Common myeloid progenitor, CD34-positive (primary cell): ENCODE results near the gene CLDN4.
"Not testable (repeated sequence)": the region's sequence is repeated elsewhere in the genome, so short reads cannot be mapped to it uniquely, and the experiment has no call there.

Experiments
- CTCF ChIA-PET: fragments of 350-600 bp; sonication (Branson Sonifier 250); formaldehyde crosslinking; loops from one replicate; lab custom pipeline; 2021; ENCODE audit warnings: antibody characterized with exemption; lab: Charles Lee
- POLR2A ChIA-PET: fragments of 350-600 bp; sonication (Branson Sonifier 250); formaldehyde crosslinking; loops from one replicate; lab custom pipeline; 2021; ENCODE audit warnings: antibody characterized with exemption; lab: Charles Lee
- DNase-seq, 3 donors: peaks; one replicate each; pipeline versions ENCODE4 v3.0.0 to v3.0.0-alpha.2; 2013
- H3K27ac ChIP-seq, 2 experiments: 1 replicate in 1 of 2; 2 replicates in 1 of 2; pipeline ENCODE4 v1.7.0; 2013; ENCODE audit warnings: inconsistent platforms in 2 of 2, low read length in 2 of 2, mild to moderate bottlenecking in 2 of 2, low read depth in 1 of 2, moderate library complexity in 1 of 2; ENCODE audit not compliant: severe bottlenecking in 2 of 2, insufficient read depth in 1 of 2, poor library complexity in 1 of 2
- H3K27me3 ChIP-seq, 5 experiments: replicated peaks in 2 of 5; 1 replicate in 3 of 5; 2 replicates in 2 of 5; pipeline versions ENCODE4 v1.6.1 to v1.7.0; 2013; ENCODE audit warnings: low read length in 4 of 5, mild to moderate bottlenecking in 2 of 5, moderate library complexity in 2 of 5, inconsistent platforms in 1 of 5; ENCODE audit not compliant: insufficient read depth in 5 of 5, control insufficient read depth in 4 of 5
- H3K36me3 ChIP-seq, 4 experiments: 1 replicate in 2 of 4; 2 replicates in 2 of 4; pipeline versions ENCODE4 v1.6.1 to v1.7.0; 2013; ENCODE audit warnings: low read length in 3 of 4, control low read depth in 1 of 4, mild to moderate bottlenecking in 1 of 4; ENCODE audit not compliant: control insufficient read depth in 4 of 4, insufficient read depth in 4 of 4
- H3K4me1 ChIP-seq, 4 experiments: 1 replicate in 3 of 4; 2 replicates in 1 of 4; pipeline versions ENCODE4 v1.6.1 to v1.7.1; 2013; ENCODE audit warnings: low read length in 3 of 4, mild to moderate bottlenecking in 3 of 4, control low read depth in 1 of 4, inconsistent platforms in 1 of 4, moderate library complexity in 1 of 4; ENCODE audit not compliant: control insufficient read depth in 4 of 4, insufficient read depth in 4 of 4; ENCODE audit errors: control extremely low read depth in 1 of 4
- H3K4me3 ChIP-seq, 7 experiments: 1 replicate in 4 of 7; 2 replicates in 3 of 7; pipeline versions ENCODE4 v1.5.1 to v1.7.0; 2013; ENCODE audit warnings: mild to moderate bottlenecking in 7 of 7, low read length in 6 of 7, moderate library complexity in 6 of 7, inconsistent platforms in 2 of 7, low read depth in 2 of 7, control low read depth in 1 of 7; ENCODE audit not compliant: insufficient read depth in 4 of 7, control insufficient read depth in 1 of 7; ENCODE audit errors: extremely low read depth in 1 of 7
- H3K9me3 ChIP-seq, 5 experiments: 1 replicate in 4 of 5; 2 replicates in 1 of 5; pipeline versions ENCODE4 v1.6.1 to v1.7.1; 2013; ENCODE audit warnings: low read length in 4 of 5, mild to moderate bottlenecking in 2 of 5, inconsistent platforms in 1 of 5, low read depth in 1 of 5, moderate library complexity in 1 of 5; ENCODE audit not compliant: control insufficient read depth in 4 of 5, insufficient read depth in 2 of 5; ENCODE audit errors: control extremely low read depth in 1 of 5
- WGBS: methylation state at CpG from one replicate; pipeline ENCODE4 v1.1.5; 2013; ENCODE audit not compliant: insufficient coverage; 5-methylcytosine and 5-hydroxymethylcytosine counted together

The CLDN4 gene

GRCh38 chr7:73797176-73797575, 33.6 kb upstream of the CLDN4 start:
- H3K4me3 ChIP-seq, H3K36me3 ChIP-seq, H3K9me3 ChIP-seq, H3K27ac ChIP-seq, DNase-seq, CTCF ChIA-PET, H3K27me3 ChIP-seq, POLR2A ChIA-PET: not testable (repeated sequence)
- no CpG with 5 or more reads among the region's 34 CpGs for WGBS
- peaks cover 0 to 15% (median 0%) of the 10 kb centered on the region in 4 experiments for H3K4me1 ChIP-seq

- CTCF ChIA-PET, result no interaction called here
- DNase-seq, result no peak
- no peak overlapping the region for H3K27ac ChIP-seq
- POLR2A ChIA-PET, result interaction anchor here (0.7 kb wide), 1 partner anchor 140 kb away, joined by 5 read pairs; no protein-coding TSS in a partner anchor
- no peaks in the 10 kb centered on the region for H3K36me3 ChIP-seq
- H3K9me3 ChIP-seq, result no peaks in the 10 kb centered on the region
- H3K4me3 ChIP-seq, result no peak overlapping the region
- H3K27me3 ChIP-seq, result peaks cover 0 to 4% (median 0%) of the 10 kb centered on the region in 5 experiments
- 62% methylated on average over 7 of the region's 10 CpGs for WGBS
- no peaks in the 10 kb centered on the region for H3K4me1 ChIP-seq
Measured at GRCh38 chr7:73799282-73800141, 31.3 kb upstream of the CLDN4 start.

DNA sequence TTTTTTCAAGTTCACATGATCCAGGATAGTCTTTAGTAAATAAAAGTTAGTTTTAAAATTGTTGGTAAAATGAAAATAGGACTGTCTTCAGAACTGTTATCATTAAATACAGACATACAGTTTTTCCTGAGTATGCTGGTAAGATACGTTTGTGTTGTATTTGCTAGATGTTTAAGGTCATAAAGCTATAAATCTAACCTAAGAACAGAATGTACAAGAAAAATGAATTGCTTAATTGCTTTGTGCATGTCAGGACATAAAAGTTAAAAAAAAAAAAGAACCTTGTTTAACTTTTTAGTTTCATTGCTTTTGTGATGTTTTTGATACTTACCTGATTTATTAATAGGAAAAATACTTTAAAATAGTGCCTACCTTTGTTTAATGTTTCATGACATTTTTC, 29.2 kb upstream of the CLDN4 start:
- H3K4me3 ChIP-seq, result no peak overlapping the region
- ChIA-PET CTCF (interaction anchor here (1.0 to 1.1 kb wide), 2 partner anchors 11 to 13 kb away, joined by 3 to 4 read pairs; no protein-coding TSS in a partner anchor), POLR2A (interaction anchor here (0.7 kb wide), 1 partner anchor 8 kb away, joined by 3 read pairs; no protein-coding TSS in a partner anchor)
- peak in 1 of 3 donors; percentile 27 for DNase-seq
- H3K27ac ChIP-seq, result no peak overlapping the region
- H3K27me3 ChIP-seq, result peaks cover 0 to 4% (median 0%) of the 10 kb centered on the region in 5 experiments
- H3K36me3 ChIP-seq, result no peaks in the 10 kb centered on the region
- no peaks in the 10 kb centered on the region for H3K4me1 ChIP-seq
- H3K9me3 ChIP-seq, result no peaks in the 10 kb centered on the region
- WGBS, result no CpG with 5 or more reads among the region's 1 CpG

GRCh38 chr7:73802459-73802858, 28.3 kb upstream of the CLDN4 start:
- H3K9me3 ChIP-seq, result no peaks in the 10 kb centered on the region
- H3K27me3 ChIP-seq, result peaks cover 0 to 4% (median 0%) of the 10 kb centered on the region in 5 experiments
- DNase-seq, result no peak
- ChIA-PET POLR2A (no interaction called here), CTCF (no interaction called here)
- WGBS, result 100% methylated on average over 3 of the region's 4 CpGs
- H3K4me3 ChIP-seq, result no peak overlapping the region
- H3K27ac ChIP-seq, result no peak overlapping the region
- H3K36me3 ChIP-seq, result no peaks in the 10 kb centered on the region
- H3K4me1 ChIP-seq, result no peaks in the 10 kb centered on the region

- Histone ChIP-seq H3K36me3 (no peaks in the 10 kb centered on the region), H3K27me3 (peaks cover 0 to 4% (median 0%) of the 10 kb centered on the region in 5 experiments), H3K9me3 (peaks cover 0 to 20% (median 9%) of the 10 kb centered on the region in 5 experiments), H3K4me3 (no peak overlapping the region), H3K27ac (no peak overlapping the region), H3K4me1 (no peaks in the 10 kb centered on the region)
- CTCF ChIA-PET, result no interaction called here
- WGBS, result 98% methylated on average over 21 of the region's 21 CpGs
- DNase-seq, result no peak
- POLR2A ChIA-PET, result interaction anchor here (0.6 to 1.3 kb wide), 3 partner anchors 8 to 493 kb away, joined by 3 read pairs; no protein-coding TSS in a partner anchor
Measured at GRCh38 chr7:73809467-73809951, 21.3 kb upstream of the CLDN4 start.

DNA sequence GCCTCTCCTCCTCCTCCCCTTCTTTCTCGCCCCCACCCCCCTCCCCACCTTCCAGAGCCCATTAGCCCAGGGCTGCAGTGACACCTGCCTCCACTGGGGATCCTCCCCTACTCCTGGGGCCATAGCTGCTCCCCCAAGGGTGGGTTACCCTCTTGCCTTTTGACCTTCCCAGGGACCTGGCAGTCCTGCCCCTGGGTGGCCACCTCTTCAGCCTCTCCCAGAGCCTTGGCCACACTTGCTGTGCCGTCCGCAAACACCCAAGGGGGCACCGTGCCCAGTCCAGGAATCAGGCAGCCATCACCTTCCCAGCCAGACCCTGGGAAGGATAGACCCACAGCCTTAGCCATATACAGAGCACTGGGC, 19.8 kb upstream of the CLDN4 start:
- H3K9me3 ChIP-seq, result peaks cover 0 to 20% (median 9%) of the 10 kb centered on the region in 5 experiments
- ChIA-PET CTCF (interaction anchor here (1.9 kb wide), 1 partner anchor 46 kb away, joined by 6 read pairs; no protein-coding TSS in a partner anchor), POLR2A (no interaction called here)
- 100% methylated on average over 1 of the region's 4 CpGs for WGBS
- H3K27ac ChIP-seq, result no peak overlapping the region
- H3K27me3 ChIP-seq, result peaks cover 0 to 4% (median 0%) of the 10 kb centered on the region in 5 experiments
- H3K4me1 ChIP-seq, result no peaks in the 10 kb centered on the region
- H3K4me3 ChIP-seq, result no peak overlapping the region
- no peaks in the 10 kb centered on the region for H3K36me3 ChIP-seq
- no peak for DNase-seq

DNA sequence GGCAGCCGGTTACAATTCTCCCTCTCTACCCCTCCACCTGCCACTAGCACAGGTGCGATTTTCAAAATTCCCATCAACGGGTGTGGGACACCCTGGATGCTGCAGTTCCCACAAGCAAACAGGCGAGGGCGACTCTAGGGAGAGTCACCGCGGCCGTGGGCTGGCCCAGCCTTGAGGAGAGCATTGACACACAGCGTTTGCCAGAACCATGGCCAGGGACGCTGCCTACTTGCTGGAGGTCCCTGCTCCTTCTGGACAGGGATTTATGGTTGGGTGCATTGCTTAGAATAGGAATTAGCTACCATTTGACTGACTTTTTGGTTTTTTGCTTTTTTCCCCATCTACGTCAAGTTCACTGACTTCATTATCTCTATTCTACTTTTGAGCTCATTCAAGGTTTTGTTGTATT, 19.0 kb upstream of the CLDN4 start:
- WGBS, result 6% methylated on average over 10 of the region's 11 CpGs
- H3K27me3 ChIP-seq, result peaks cover 0 to 4% (median 0%) of the 10 kb centered on the region in 5 experiments
- no peaks in the 10 kb centered on the region for H3K4me1 ChIP-seq
- no peak overlapping the region for H3K4me3 ChIP-seq
- no peak overlapping the region for H3K27ac ChIP-seq
- DNase-seq, result peak; percentile 15 to 36 (median 29)
- H3K36me3 ChIP-seq, result no peaks in the 10 kb centered on the region
- H3K9me3 ChIP-seq, result peaks cover 0 to 20% (median 9%) of the 10 kb centered on the region in 5 experiments
- ChIA-PET CTCF (interaction anchor here (1.0 to 1.9 kb wide), 4 partner anchors 11 to 45 kb away, joined by 3 to 6 read pairs (median 4); no protein-coding TSS in a partner anchor), POLR2A (no interaction called here)
